IMR-90 (cell line): ENCODE data around the gene PRKAG2. TPM values are rescaled to one million over a fixed set of nuclear protein-coding genes. Genes with fewer than 3 reads are reported as not detected.

ENCODE experiments used
- ATAC-seq: fragments of 200-7000 bp; cut with Tn5 transposase; 2 replicates; pipeline ENCODE4 v1.9.1; 2020; ENCODE audit warnings: low read depth, mild to moderate bottlenecking, moderate library complexity
- BruUV-seq: library from RNA; stranded (reverse); fragments of 400-500 nt; replicated peaks from 2 replicates; lab custom pipeline; 2021; lab: Mats Ljungman, UMichigan
- CTCF ChIA-PET: fragments of 300-600 bp; formaldehyde crosslinking; extraction: SDS; loops from one replicate; lab custom pipeline; 2021; ENCODE audit warnings: antibody characterized with exemption; lab: Yijun Ruan, JAX
- POLR2A ChIA-PET: fragments of 300-600 bp; sonication (Branson Sonifier 250); formaldehyde crosslinking; loops from one replicate; lab custom pipeline; 2022; ENCODE audit warnings: antibody characterized with exemption; ENCODE audit not compliant: unreplicated experiment; lab: Charles Lee
- DNase-seq: peaks from one replicate; pipeline ENCODE4 v3.0.0; 2013
- H2AFZ ChIP-seq: replicated peaks from 2 replicates; pipeline ENCODE3; 2013; ENCODE audit warnings: low read length, mild to moderate bottlenecking; ENCODE audit not compliant: poor library complexity
- H2AK5ac ChIP-seq: 2 replicates; pipeline ENCODE4 v1.6.1; 2013; ENCODE audit warnings: low read depth, low read length, inconsistent platforms
- H2AK9ac ChIP-seq: replicated peaks from 2 replicates; pipeline ENCODE3; 2013; ENCODE audit warnings: mild to moderate bottlenecking, low read depth, low read length, moderate library complexity; ENCODE audit not compliant: poor library complexity
- H2BK120ac ChIP-seq: 2 replicates; pipeline ENCODE4 v1.6.1; 2013; ENCODE audit warnings: low read depth, low read length, inconsistent platforms
- H2BK15ac ChIP-seq: 3 replicates; pipeline ENCODE4 v1.6.1; 2013; ENCODE audit warnings: low read depth, low read length, inconsistent platforms
- H2BK20ac ChIP-seq: 2 replicates; pipeline ENCODE4 v1.6.1; 2013; ENCODE audit warnings: low read depth, mild to moderate bottlenecking, inconsistent platforms, low read length, moderate library complexity
- H2BK5ac ChIP-seq: 2 replicates; pipeline ENCODE4 v1.6.1; 2013; ENCODE audit warnings: mild to moderate bottlenecking, low read depth, low read length, inconsistent platforms; ENCODE audit not compliant: poor library complexity, severe bottlenecking
- H3K14ac ChIP-seq: replicated peaks from 2 replicates; pipeline ENCODE4 v1.6.1; 2013; ENCODE audit warnings: low read depth, low read length, inconsistent platforms
- H3K18ac ChIP-seq: 2 replicates; pipeline ENCODE4 v1.6.1; 2013; ENCODE audit warnings: low read depth, low read length, control low read depth
- H3K23ac ChIP-seq: 2 replicates; pipeline ENCODE4 v1.6.1; 2013; ENCODE audit warnings: low read depth, low read length, inconsistent platforms
- H3K27ac ChIP-seq: 2 replicates; pipeline ENCODE4 v1.5.1; 2013; ENCODE audit warnings: mild to moderate bottlenecking, control low read depth, low read length; ENCODE audit not compliant: insufficient read depth
- H3K27me3 ChIP-seq: 2 replicates; pipeline ENCODE4 v1.6.1; 2013; ENCODE audit warnings: low read length; ENCODE audit not compliant: control insufficient read depth, insufficient read depth
- H3K36me3 ChIP-seq: 2 replicates; pipeline ENCODE4 v1.6.1; 2013; ENCODE audit warnings: low read length, mixed read lengths; ENCODE audit not compliant: control insufficient read depth, insufficient read depth
- H3K4ac ChIP-seq: 2 replicates; pipeline ENCODE4 v1.6.1; 2013; ENCODE audit warnings: low read depth, low read length, inconsistent platforms
- H3K4me1 ChIP-seq: 2 replicates; pipeline ENCODE4 v1.6.1; 2013; ENCODE audit warnings: low read length, mixed read lengths; ENCODE audit not compliant: control insufficient read depth, insufficient read depth
- H3K4me2 ChIP-seq: 2 replicates; pipeline ENCODE4 v1.6.1; 2013; ENCODE audit warnings: low read depth, mild to moderate bottlenecking, control low read depth, low read length, moderate library complexity
- H3K4me3 ChIP-seq: 2 replicates; pipeline ENCODE4 v1.5.1; 2013; ENCODE audit warnings: low read depth, mild to moderate bottlenecking, control low read depth, low read length, moderate library complexity; ENCODE audit not compliant: insufficient read depth
- H3K56ac ChIP-seq: 2 replicates; pipeline ENCODE4 v1.6.1; 2013; ENCODE audit warnings: low read length, inconsistent platforms; ENCODE audit not compliant: insufficient read depth; ENCODE audit errors: extremely low read depth
- H3K79me1 ChIP-seq, 2 experiments: 2 replicates each; pipeline ENCODE4 v1.6.1; 2013; ENCODE audit warnings: low read length in 2 of 2, inconsistent platforms in 1 of 2, low read depth in 1 of 2
- H3K9ac ChIP-seq: 2 replicates; pipeline ENCODE4 v1.6.1; 2013; ENCODE audit warnings: low read depth, low read length, control low read depth
- H3K9me1 ChIP-seq: 2 replicates; pipeline ENCODE4 v1.6.1; 2013; ENCODE audit warnings: low read length, inconsistent platforms; ENCODE audit not compliant: insufficient read depth
- H3K9me3 ChIP-seq: 2 replicates; pipeline ENCODE4 v1.6.1; 2013; ENCODE audit warnings: low read length; ENCODE audit not compliant: control insufficient read depth, insufficient read depth
- H4K20me1 ChIP-seq: 2 replicates; pipeline ENCODE4 v1.6.1; 2013; ENCODE audit warnings: low read length, inconsistent platforms; ENCODE audit not compliant: insufficient read depth
- H4K5ac ChIP-seq: 2 replicates; pipeline ENCODE4 v1.6.1; 2013; ENCODE audit warnings: mild to moderate bottlenecking, low read depth, low read length, control low read depth
- H4K8ac ChIP-seq, 2 experiments: 2 replicates each; pipeline ENCODE4 v1.6.1; 2013; ENCODE audit warnings: low read depth in 2 of 2, low read length in 2 of 2, control low read depth in 1 of 2, inconsistent platforms in 1 of 2
- H4K91ac ChIP-seq: 2 replicates; pipeline ENCODE4 v1.6.1; 2013; ENCODE audit warnings: low read depth, low read length, inconsistent platforms; ENCODE audit not compliant: insufficient read depth
- CEBPB ChIP-seq: IDR thresholded peaks from 2 replicates; pipeline ENCODE4 v1.6.1; 2012; ENCODE audit warnings: low read depth, low read length, improper control_type of control experiment
- NFE2L2 ChIP-seq: fragments of 150-350 bp; IDR thresholded peaks from 2 replicates; pipeline ENCODE4 v1.6.1; 2016; ENCODE audit warnings: low read depth, mild to moderate bottlenecking, low read length
- SMC3 ChIP-seq: fragments of 150-350 bp; IDR thresholded peaks from 2 replicates; pipeline ENCODE4 v1.6.1; 2016; ENCODE audit warnings: low read depth, mild to moderate bottlenecking, antibody characterized with exemption, low read length, moderate library complexity
- WGBS, 2 experiments: methylation state at CpG; one replicate each; pipeline versions ENCODE4 v1.1.5 to v1.1.7; 2013; ENCODE audit warnings: missing lambda C conversion rate in 2 of 2; ENCODE audit not compliant: insufficient read length in 1 of 2; ENCODE audit errors: extremely low coverage in 2 of 2; 5-methylcytosine and 5-hydroxymethylcytosine counted together
- dilution Hi-C: fragments of 300-500 bp; cut with HindIII; formaldehyde crosslinking; loops from one replicate; pipeline ENCODE4 v1.14.3; 2018; ENCODE audit warnings: low sequenced_read_pairs; ENCODE audit not compliant: unreplicated experiment
- in situ Hi-C: fragments of 300-500 bp; cut with MboI; formaldehyde crosslinking; loops from 3 replicates; pipeline ENCODE4 v1.14.3; 2019; ENCODE audit warnings: low sequenced_read_pairs, inconsistent platforms, mixed read lengths
- intact Hi-C: fragments of 100-400 bp; cut with micrococcal nuclease; formaldehyde crosslinking; loops from 2 replicates; pipeline ENCODE4 v1.10.0; 2022
- polyA plus RNA-seq, 3 experiments: library from polyadenylated mRNA; depleted of rRNA; stranded (reverse); fragments of >200 nt; gene quantifications; 2 replicates each; pipeline ENCODE4 v1.2.3, GENCODE V29; 2012; ENCODE audit warnings: low replicate concordance in 1 of 3
- total RNA-seq: library from RNA; depleted of rRNA; stranded (reverse); fragments of >200 nt; gene quantifications from 2 replicates; pipeline ENCODE4 v1.2.3, GENCODE V29; 2012
- TF ChIP-seq, protein P1 (sequence below): fragments of 150-350 bp; IDR thresholded peaks from 2 replicates; pipeline ENCODE4 v1.6.1; 2017; ENCODE audit warnings: mild to moderate bottlenecking, antibody characterized with exemption, low read length, low read depth

PRKAG2 gene
- total and polyA plus RNA-seq, 2 of the 4 experiments (the other 2 are of a cell fraction): 15.4 to 21.6 TPM

DNA sequence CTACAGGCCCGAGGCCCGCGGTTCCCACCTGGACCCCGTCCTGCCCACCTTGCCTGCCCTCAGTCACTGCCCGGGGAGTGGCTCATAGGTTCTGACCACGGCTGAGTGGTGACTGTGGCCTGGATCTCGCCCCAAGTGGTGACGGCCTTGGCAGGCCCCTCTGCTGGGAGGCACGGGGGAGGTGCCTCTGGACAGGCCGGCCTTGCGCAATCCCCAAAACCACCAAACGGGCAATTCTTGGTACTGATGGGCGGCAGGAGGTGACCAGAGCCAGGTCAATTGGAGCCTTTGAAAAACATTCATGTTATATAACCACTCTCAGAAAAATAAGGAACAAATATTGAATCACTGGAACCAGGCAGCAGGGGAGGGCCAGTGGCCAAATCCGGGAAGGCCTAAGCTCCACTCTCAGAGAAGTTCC, 83.4 kb downstream of the PRKAG2 start:
- no peaks in the 10 kb centered on the region for H3K36me3 ChIP-seq
- TF ChIP-seq, protein P1, sequence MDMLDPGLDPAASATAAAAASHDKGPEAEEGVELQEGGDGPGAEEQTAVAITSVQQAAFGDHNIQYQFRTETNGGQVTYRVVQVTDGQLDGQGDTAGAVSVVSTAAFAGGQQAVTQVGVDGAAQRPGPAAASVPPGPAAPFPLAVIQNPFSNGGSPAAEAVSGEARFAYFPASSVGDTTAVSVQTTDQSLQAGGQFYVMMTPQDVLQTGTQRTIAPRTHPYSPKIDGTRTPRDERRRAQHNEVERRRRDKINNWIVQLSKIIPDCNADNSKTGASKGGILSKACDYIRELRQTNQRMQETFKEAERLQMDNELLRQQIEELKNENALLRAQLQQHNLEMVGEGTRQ: no peak
- no peak for TF ChIP-seq NFE2L2
- no peak for TF ChIP-seq SMC3
- TF ChIP-seq CEBPB: peak; percentile 82
- DNase-seq (no peak), ATAC-seq (no peak)
- H2AK9ac ChIP-seq: no peak overlapping the region
- peaks cover 19% of the 10 kb centered on the region for H3K27me3 ChIP-seq
- H4K5ac ChIP-seq: no peak overlapping the region
- H4K20me1 ChIP-seq: no peaks in the 10 kb centered on the region
- ChIA-PET POLR2A (interaction anchor here (0.6 kb wide), 1 partner anchor 30 kb away, joined by 3 read pairs; no protein-coding TSS in a partner anchor), CTCF (interaction anchor here (1.4 kb wide), 1 partner anchor 11 kb away, joined by 4 read pairs; no protein-coding TSS in a partner anchor)
- H4K8ac ChIP-seq: no peak overlapping the region
- H2BK5ac ChIP-seq: no peak overlapping the region
- H3K27ac ChIP-seq: no peak overlapping the region
- no peaks in the 10 kb centered on the region for H3K9me3 ChIP-seq
- H4K91ac ChIP-seq: no peak overlapping the region
- H3K9me1 ChIP-seq: peaks cover 8% of the 10 kb centered on the region; the same call in 1 of the 2 replicates
- no peak overlapping the region for H3K14ac ChIP-seq
- no peak overlapping the region for H2AK5ac ChIP-seq
- H3K23ac ChIP-seq: no peak overlapping the region
- BruUV-seq: no TSS peak
- H3K9ac ChIP-seq: no peak overlapping the region
- 89% methylated on average over 5 of the region's 14 CpGs; no CpG with 5 or more reads in 1 of the 2 experiments for WGBS, 2 experiments
- H2BK20ac ChIP-seq: no peak overlapping the region
- H2BK15ac ChIP-seq: no peak overlapping the region
- intact Hi-C loops (no loop called here), dilution Hi-C loops (no loop called here), in situ Hi-C loops (no loop called here)
- no peak overlapping the region for H3K4me2 ChIP-seq
- H3K4me1 ChIP-seq: no peaks in the 10 kb centered on the region
- H3K56ac ChIP-seq: no peak overlapping the region
- H3K79me1 ChIP-seq: no peaks in the 10 kb centered on the region
- no peak overlapping the region for H2BK120ac ChIP-seq
- H2AFZ ChIP-seq: no peak overlapping the region
- no peak overlapping the region for H3K4me3 ChIP-seq
- no peak overlapping the region for H3K18ac ChIP-seq
- no peak overlapping the region for H3K4ac ChIP-seq
